Jurkat, Clone E6-1 (cell line): Measurements from ENCODE around the gene TAP1.

Source experiments
- DNase-seq: peaks from one replicate; pipeline ENCODE4 v3.0.0-alpha.2; 2011; ENCODE audit warnings: low read depth, low spot score
- H3K4me3 ChIP-seq: 2 replicates; pipeline ENCODE4 v1.5.1; 2011; ENCODE audit warnings: mild to moderate bottlenecking, low read length, control low read depth, moderate library complexity

TAP1 gene

DNA sequence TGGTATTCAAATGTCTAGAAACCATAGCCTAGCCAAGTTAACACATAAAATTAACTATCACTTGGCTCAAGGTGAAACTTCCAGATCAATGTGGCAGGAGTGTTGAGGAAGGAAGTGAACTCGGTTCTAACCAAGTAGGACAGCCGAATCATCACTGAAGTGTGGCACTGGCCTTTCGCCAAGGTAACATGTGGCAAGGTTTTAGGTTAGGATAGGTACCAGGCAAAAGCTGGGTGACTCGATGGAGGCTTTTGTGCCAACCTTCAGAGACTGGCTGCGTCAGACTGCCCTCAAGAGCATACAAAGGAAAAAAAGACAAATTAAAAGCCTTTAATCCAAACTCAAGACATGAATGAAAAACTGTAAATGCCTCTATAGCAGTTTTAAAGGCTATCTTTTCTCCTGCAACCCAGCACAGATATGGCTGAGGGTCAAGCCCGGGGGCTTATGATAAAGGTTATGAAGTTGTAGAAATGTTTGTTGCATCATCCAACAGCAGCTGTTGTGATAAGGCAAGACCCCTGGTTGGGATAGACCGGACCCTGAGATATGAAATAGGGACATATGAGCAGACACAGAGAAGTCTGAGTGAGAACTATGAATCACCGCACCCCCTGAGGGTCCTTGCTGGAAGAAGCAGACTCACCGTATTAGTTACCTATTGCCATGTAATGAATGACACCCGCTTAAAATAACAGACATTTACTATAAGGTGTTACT is 12.4 kb upstream of the TAP1 start:
- H3K4me3 ChIP-seq, result no peak overlapping the region
- DNase-seq, result no peak

DNA sequence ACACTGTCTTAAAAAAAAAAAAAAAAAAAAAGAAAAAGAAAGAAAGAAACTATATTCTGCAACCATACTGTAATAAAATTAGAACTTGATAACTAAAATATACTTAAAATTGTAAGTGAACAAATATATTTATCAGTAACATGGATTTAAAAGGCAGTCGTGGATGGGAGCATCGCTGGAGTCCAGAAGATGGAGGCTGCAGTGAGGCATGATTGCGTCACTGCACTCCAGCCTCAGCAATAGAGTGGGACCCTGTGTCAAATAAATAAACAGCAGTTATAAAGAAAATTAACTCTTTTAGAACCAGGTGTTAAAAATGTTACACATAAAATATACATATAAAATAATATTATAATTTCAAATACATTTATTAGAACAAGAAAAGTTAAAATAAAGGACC is 9.2 kb upstream of the TAP1 start:
- no peak for DNase-seq
- H3K4me3 ChIP-seq, result no peak overlapping the region

- H3K4me3 ChIP-seq, result no peak overlapping the region
- no peak for DNase-seq
These were observed 7.2 kb upstream of the TAP1 start for GRCh38 chr6:32860674-32861073.

DNA sequence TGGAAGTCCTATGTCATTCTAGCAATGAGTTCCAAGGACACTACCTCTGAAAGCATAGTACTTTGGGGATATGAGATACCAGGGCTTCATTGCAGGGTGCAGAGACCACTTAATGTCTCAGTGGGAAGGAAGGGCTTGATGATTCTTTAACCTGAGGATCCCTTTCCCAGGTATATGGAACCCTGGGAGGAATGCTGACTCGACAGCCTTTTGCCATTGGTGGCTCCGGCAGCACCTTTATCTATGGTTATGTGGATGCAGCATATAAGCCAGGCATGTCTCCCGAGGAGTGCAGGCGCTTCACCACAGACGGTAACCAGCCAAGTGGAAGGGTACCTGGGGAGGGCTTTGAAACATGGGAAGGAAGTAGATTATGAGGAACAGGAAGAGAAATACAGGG is 4.7 kb upstream of the TAP1 start:
- H3K4me3 ChIP-seq, result no peak overlapping the region
- DNase-seq, result no peak

DNA sequence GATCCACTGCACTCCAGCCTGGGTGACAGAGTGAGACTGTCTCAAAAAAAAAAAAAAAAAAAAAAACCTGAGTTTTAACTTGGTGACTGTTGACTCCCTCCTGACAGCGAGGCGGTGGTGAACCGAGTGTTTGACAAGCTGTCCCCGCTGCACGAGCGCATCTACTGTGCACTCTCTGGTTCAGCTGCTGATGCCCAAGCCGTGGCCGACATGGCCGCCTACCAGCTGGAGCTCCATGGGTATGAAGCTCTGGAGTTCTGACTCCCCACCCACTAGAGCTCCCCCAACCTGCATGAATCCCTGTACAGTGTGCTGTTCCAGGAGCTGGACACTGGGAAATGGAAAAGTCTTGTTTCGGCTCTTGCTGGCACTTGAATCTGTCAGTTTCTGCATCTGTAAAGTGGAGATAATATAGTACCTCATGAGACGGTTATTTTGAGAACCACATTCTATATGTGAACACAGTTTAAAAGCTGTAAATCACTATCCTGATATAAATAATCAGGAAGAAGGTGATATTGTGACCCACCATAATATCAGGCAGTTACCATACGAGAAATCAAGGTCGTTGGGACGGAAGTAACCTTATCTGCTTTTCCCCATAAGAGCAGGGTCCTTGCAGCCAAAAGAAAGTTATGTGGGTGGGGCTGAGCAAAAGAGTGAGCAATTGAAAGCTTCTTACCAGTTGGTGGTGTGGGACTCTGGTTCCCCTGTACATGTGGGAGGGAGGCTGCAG is 3.8 kb upstream of the TAP1 start:
- no peak overlapping the region for H3K4me3 ChIP-seq
- no peak for DNase-seq

GRCh38 chr6:32855467-32856174 is 2.1 kb upstream of the TAP1 start:
- no peak for DNase-seq
- H3K4me3 ChIP-seq, result no peak overlapping the region

DNA sequence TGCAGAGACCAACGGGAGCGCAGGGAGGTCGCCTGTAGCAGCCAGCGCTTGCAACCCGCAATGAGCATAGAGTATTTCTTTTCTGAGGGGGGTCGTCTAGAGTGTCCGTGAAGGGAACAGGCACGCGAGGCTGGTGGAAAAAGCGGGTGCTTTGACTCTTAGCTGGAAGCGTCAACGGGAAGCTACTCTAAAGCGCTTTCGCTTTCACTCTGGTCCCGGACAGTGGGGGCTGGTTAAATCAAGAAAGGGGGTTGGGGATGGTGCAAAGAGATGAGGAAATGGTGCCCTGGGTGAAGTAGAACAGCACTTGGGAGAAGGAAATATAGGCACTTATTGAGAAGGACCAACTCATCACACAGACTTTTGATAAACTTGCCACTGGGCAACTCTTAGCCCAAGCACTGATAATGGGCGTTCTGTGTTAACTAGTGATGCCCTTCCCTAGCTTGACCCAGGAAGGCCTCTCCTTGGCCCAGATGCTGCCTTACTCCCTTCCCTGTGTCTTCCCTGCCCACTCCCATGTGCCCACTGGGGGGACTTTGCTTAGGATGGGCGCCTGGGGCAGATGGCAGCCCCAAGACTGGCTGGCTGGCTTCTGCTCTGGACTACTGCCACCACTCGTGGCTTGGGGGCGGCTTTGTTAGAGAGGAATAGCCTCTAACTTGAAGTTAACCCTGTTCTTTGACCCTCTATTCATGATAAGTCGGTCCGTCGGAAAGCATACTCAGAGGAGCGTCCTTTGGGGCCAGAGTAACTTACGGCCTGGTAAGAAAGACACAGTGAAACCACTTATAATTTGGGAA is 1.1 kb upstream of the TAP1 start:
- H3K4me3 ChIP-seq, result peak overlapping the region; percentile 84
- DNase-seq, result peak; percentile 59

DNA sequence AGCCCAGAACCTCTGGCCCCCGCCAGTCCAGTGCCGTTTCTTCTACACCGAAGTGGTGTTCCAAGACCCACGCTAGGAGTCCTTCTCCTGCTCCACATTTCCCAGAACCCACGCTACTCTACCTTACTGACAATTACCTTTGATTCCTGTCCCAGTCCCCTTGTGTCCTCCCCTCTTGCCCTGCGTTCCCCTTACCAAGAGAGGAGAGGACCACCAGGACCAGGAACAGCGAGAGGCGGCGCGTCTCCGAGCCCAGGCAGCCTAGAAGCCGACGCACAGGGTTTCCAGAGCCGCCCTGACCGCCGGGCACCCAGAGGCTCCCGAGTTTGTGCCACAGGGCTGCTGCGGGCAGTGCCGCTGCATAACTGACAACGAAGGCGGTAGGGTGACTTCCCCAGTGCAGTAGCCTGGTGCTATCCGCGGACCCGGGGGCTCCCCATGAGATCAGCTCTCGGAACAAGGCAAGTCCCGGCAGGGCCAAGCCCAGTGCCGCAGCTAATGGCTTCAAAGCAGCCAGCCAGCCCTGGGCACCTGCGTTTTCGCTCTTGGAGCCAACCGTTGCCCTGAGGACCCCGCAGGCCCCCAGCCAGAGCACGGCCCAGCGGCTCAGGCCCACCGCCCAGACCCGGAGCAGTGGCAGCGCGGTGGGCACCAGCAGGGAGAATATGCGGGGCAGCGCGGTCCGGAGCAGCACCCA is 512 bp downstream of the TAP1 start:
- DNase-seq, result no peak
- peak overlapping the region; percentile 84 for H3K4me3 ChIP-seq

DNA sequence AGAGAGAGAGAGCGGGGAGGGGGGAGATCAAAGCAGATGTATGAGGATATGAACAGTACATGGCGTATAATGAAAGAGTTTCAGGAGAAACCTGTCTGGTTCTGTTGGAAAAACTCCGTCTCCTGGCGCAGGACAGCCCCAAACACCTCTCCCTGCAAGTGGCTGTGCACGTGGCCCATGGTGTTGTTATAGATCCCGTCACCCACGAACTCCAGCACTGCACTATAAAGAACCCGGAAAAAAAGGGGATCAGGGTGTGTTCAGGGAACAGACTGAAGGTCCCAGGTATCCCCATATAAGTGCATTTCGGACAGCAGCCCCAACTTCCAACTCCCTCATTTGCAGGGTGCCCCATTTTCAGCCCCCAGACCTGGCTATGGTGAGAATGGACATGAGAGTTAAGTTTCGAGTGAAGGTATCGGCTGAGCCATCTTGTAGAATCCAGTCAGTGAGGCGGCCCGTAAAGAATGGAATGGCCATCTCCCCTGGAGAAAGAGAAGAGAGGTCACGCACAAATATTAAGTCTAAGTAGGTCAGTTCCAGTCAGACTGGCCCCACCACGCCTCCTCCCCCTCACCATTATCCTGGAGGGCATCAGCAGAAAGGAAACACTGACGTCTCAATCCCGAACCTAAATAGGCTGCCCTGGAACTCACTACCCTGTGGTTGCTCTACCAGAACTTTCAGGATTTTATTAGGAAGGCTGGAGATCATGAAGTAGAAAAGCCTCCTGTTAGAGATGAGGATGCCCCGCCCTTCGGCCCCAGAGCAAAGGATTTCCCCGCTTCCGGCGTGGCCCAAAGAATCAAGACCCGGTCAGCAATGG is 1.3 kb downstream of the TAP1 start:
- peak overlapping the region; percentile 84; the same call in 1 of the 2 replicates for H3K4me3 ChIP-seq
- DNase-seq, result no peak

GRCh38 chr6:32851025-32851424 is 2.5 kb downstream of the TAP1 start:
- H3K4me3 ChIP-seq, result no peak overlapping the region
- no peak for DNase-seq

- DNase-seq, result no peak
These were observed 4.4 kb downstream of the TAP1 start for GRCh38 chr6:32849126-32849525.

DNA sequence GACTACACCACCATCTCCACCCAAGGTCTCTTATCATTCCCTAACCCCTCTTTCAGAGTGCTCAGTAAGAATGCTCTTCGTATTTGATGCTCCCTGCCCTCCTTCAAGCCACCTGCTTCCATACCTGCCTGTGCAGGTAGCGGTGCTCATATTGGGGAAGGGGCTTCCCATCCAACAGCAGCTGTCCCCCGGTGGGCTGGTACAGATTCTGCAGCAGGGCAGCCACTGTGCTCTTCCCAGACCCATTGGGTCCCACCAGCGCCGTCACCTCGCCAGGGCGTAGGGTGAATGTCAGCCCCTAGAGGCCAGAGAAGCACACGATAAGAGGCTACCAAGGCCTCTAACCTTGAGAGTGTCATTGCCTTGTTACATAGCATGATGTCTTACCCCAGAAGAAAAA is 5.7 kb downstream of the TAP1 start:
- no peak for DNase-seq
- H3K4me3 ChIP-seq, result no peak overlapping the region

More at GRCh38 chr6:32849126-32849525, 4.4 kb downstream of the TAP1 start:
- no peak overlapping the region for H3K4me3 ChIP-seq

DNA sequence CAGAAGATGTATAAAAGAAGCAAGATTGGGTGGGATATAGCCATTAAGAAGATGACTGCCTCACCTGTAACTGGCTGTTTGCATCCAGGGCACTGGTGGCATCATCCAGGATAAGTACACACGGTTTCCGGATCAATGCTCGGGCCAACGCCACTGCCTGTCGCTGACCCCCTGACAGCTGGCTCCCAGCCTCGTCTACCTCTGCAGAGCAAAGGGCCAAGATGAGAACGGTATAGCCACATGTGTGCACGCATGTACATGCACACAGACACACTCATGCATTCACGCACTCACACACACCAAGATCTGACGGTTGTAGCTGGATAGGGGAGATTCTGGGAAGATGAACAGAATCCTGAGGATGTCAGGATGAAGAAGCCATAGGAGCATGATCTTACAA is 6.5 kb downstream of the TAP1 start:
- DNase-seq, result no peak
- no peak overlapping the region for H3K4me3 ChIP-seq

DNA sequence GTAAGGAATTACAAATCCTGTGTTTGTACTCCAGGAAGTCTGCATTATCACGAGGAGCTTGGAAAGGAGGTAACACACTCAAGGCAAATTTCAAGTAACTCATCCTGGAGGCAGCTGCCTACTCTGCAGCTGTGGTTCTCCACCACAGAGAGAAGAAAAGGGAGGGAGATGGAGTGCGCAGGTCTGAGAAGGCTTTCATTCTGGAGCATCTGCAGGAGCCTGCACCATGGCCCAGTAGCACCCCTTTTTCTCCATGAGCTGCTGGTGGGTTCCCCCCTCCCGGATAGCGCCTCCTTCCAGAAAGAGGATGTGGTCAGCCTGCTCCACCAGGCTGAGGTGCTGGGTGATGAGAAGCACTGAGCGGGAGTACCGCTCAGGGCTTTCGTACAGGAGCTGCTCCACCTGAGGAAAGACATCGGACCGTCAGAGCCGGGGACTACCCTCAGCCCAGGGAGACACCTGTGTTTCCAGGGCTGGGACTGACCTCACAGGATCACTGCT is 8.1 kb downstream of the TAP1 start:
- H3K4me3 ChIP-seq, result peak overlapping the region; percentile 74
- DNase-seq, result peak; percentile 79

- no peak for DNase-seq
- H3K4me3 ChIP-seq, result peak overlapping the region; percentile 74
These were observed 8.6 kb downstream of the TAP1 start for GRCh38 chr6:32844839-32845383.

- peak within 1 kb of the TSS; percentile 74 for H3K4me3 ChIP-seq
- DNase-seq, result peak; percentile 98
These were observed 9.3 kb downstream of the TAP1 start, which contains the start of gene PSMB8 for GRCh38 chr6:32843979-32844838. TSS of gene PSMB8 (minus strand) at chr6:32844047. CDS start at chr6:32843996, 51 bp downstream.
